ENCODE measurements around the gene ELMO2.

ELMO2 gene

GRCh38 chr20:46374383-46374782 lies 32.0 kb downstream of the ELMO2 start:
- no peak overlapping the region for H3K4me3 ChIP-seq (ENCODE audit: low read depth, low read length)
- peaks cover 23 to 95% of the 10 kb centered on the region in 2 experiments for H3K36me3 ChIP-seq (ENCODE audit: control insufficient read depth in 2 of 2, insufficient read depth in 1 of 2, low read length in 2 of 2)
- TF ChIP-seq ZNF274 (IDR thresholded peaks at IDR 0.05; ENCODE audit: low read length) (no peak), ZNF274 (tag by site-specific recombination; IDR thresholded peaks at IDR 0.05; ENCODE audit: borderline replicate concordance) (no peak), ZNF449 (tag by site-specific recombination; IDR thresholded peaks at IDR 0.05) (no peak), ZNF423 (tag by site-specific recombination; IDR thresholded peaks at IDR 0.05) (no peak), ZNF121 (tag by site-specific recombination; IDR thresholded peaks at IDR 0.05) (no peak)
- no peak overlapping the region for H3K27ac ChIP-seq (ENCODE audit: extremely low read depth, low read depth, low read length)
- CTCF ChIA-PET = interaction anchor here (0.5 to 0.7 kb wide), 3 partner anchors 10 to 70 kb away, joined by 3 to 4 read pairs (median 3); no protein-coding TSS in a partner anchor
- no peaks in the 10 kb centered on the region for H3K4me1 ChIP-seq (ENCODE audit: control insufficient read depth, insufficient read depth, low read length)
- no peaks in the 10 kb centered on the region for H3K9me3 ChIP-seq (ENCODE audit: control insufficient read depth, insufficient read depth, low read depth, low read length)
- POLR2A ChIA-PET = no interaction called here

- CTCF ChIA-PET = no interaction called here
- Histone ChIP-seq H3K36me3 (ENCODE audit: control insufficient read depth in 2 of 2, insufficient read depth in 1 of 2, low read length in 2 of 2) (peaks cover 20 to 98% of the 10 kb centered on the region in 2 experiments; a peak in 2 of 3 replicates), H3K4me1 (ENCODE audit: control insufficient read depth, insufficient read depth, low read length) (peaks cover 6% of the 10 kb centered on the region; the same call in 1 of the 2 replicates), H3K9me3 (ENCODE audit: control insufficient read depth, insufficient read depth, low read depth, low read length) (no peaks in the 10 kb centered on the region), H3K4me3 (ENCODE audit: low read depth, low read length) (no peak overlapping the region), H3K27ac (ENCODE audit: extremely low read depth, low read depth, low read length) (no peak overlapping the region)
- TF ChIP-seq GLI4 (tag by site-specific recombination; IDR thresholded peaks at IDR 0.05) = no peak
- no peak for TF ChIP-seq TRIM28 (IDR thresholded peaks at IDR 0.05; ENCODE audit: borderline replicate concordance, low read length)
- no peak for TF ChIP-seq ZNF394 (tag by site-specific recombination; IDR thresholded peaks at IDR 0.05; ENCODE audit: borderline replicate concordance)
- no peak for TF ChIP-seq ZNF26 (tag by site-specific recombination; IDR thresholded peaks at IDR 0.05)
- no peak for TF ChIP-seq ZNF148 (tag by site-specific recombination; IDR thresholded peaks at IDR 0.05; ENCODE audit: borderline replicate concordance)
- TF ChIP-seq PRDM4 (tag by site-specific recombination; IDR thresholded peaks at IDR 0.05) = no peak
- TF ChIP-seq ZNF266 (tag by site-specific recombination; IDR thresholded peaks at IDR 0.05; ENCODE audit: low read depth) = no peak
- TF ChIP-seq ZFHX2 (tag by site-specific recombination; conservative IDR thresholded peaks at IDR 0.05) = no peak
- no peak for TF ChIP-seq SETDB1 (IDR thresholded peaks at IDR 0.05; ENCODE audit: insufficient read length, low read length)
- TF ChIP-seq HOXA7 (CRISPR knock-in tag; IDR thresholded peaks at IDR 0.05; ENCODE audit: borderline replicate concordance) = no peak
- no peak for TF ChIP-seq HOXD13 (CRISPR knock-in tag; IDR thresholded peaks at IDR 0.05; ENCODE audit: borderline replicate concordance)
- TF ChIP-seq ZNF354C (tag by site-specific recombination; IDR thresholded peaks at IDR 0.05; ENCODE audit: borderline replicate concordance, low read depth) = no peak
- POLR2A ChIA-PET = no interaction called here
These were observed 34.8 kb downstream of the ELMO2 start for GRCh38 chr20:46371656-46372055.

Data from HEK293 (cell line).